ENCODE measurements around the gene CASP8AP2. TPM values are rescaled to one million over a fixed set of nuclear protein-coding genes. Genes with fewer than 3 reads are reported as not detected.
"Not testable (repeated sequence)": the region's sequence is repeated elsewhere in the genome, so short reads cannot be mapped to it uniquely, and the experiment has no call there.

The CASP8AP2 gene
- total and polyA plus RNA-seq, 2 experiments from 2014 or later, result 9.3 to 20.4 TPM

GRCh38 chr6:89817481-89817880, 12.2 kb upstream of the CASP8AP2 start:
- DNase-seq, result no peak
- Histone ChIP-seq H3F3A (ENCODE audit: insufficient read depth) (no peaks in the 10 kb centered on the region), H3K27me3 (replicated peaks; ENCODE audit: insufficient read depth) (no peaks in the 10 kb centered on the region), H3K9ac (no peak overlapping the region), H2AFZ (no peak overlapping the region), H3K9me3 (ENCODE audit: low read depth) (no peaks in the 10 kb centered on the region), H3K27ac (no peak overlapping the region), H3K4me2 (ENCODE audit: unreplicated experiment) (no peak overlapping the region), H3K9me2 (ENCODE audit: insufficient read depth) (no peaks in the 10 kb centered on the region), H3K36me3 (ENCODE audit: low read depth) (no peaks in the 10 kb centered on the region), H4K20me1 (ENCODE audit: insufficient read depth) (no peaks in the 10 kb centered on the region), H3K79me2 (ENCODE audit: insufficient read depth) (peaks cover 77% of the 10 kb centered on the region), H3K4me3 (no peak overlapping the region), H3K4me1 (ENCODE audit: insufficient read depth) (peaks cover 11% of the 10 kb centered on the region)
- in situ Hi-C loops (cut with MboI), result no loop called here
- WGBS, 2 experiments (ENCODE audit: low coverage in 1 of 2, low lambda C conversion rate in 2 of 2, missing lambda C conversion rate in 2 of 2), result 79 to 85% methylated on average over 3 of the region's 3 CpGs
- TF ChIP-seq EZH2phosphoT487 (IDR thresholded peaks at IDR 0.05; ENCODE audit: insufficient read depth, low read depth), result no peak

GRCh38 chr6:89818977-89819335, 10.7 kb upstream of the CASP8AP2 start:
- H3K9me3 ChIP-seq (ENCODE audit: low read depth), result no peaks in the 10 kb centered on the region
- peak overlapping the region; percentile 94 for H3K4me3 ChIP-seq
- no peaks in the 10 kb centered on the region for H3K27me3 ChIP-seq (replicated peaks; ENCODE audit: insufficient read depth)
- H2AFZ ChIP-seq, result peak overlapping the region; percentile 99
- no peaks in the 10 kb centered on the region for H3K9me2 ChIP-seq (ENCODE audit: insufficient read depth)
- H3F3A ChIP-seq (ENCODE audit: insufficient read depth), result no peaks in the 10 kb centered on the region
- H3K9ac ChIP-seq, result peak overlapping the region; percentile 85
- H3K4me1 ChIP-seq (ENCODE audit: insufficient read depth), result peaks cover 11% of the 10 kb centered on the region
- peaks cover 62% of the 10 kb centered on the region for H3K79me2 ChIP-seq (ENCODE audit: insufficient read depth)
- no peaks in the 10 kb centered on the region for H4K20me1 ChIP-seq (ENCODE audit: insufficient read depth)
- WGBS, 2 experiments (ENCODE audit: low coverage in 1 of 2, low lambda C conversion rate in 2 of 2, missing lambda C conversion rate in 2 of 2), result 1 to 2% methylated on average over 14 of the region's 14 CpGs
- TF ChIP-seq EZH2phosphoT487 (IDR thresholded peaks at IDR 0.05; ENCODE audit: insufficient read depth, low read depth) (no peak), EZH2 (IDR thresholded peaks at IDR 0.05; ENCODE audit: insufficient read depth, poor library complexity, severe bottlenecking) (no peak)
- H3K27ac ChIP-seq, result peak overlapping the region; percentile 71
- peak overlapping the region; percentile 86 for H3K4me2 ChIP-seq (ENCODE audit: unreplicated experiment)
- peak; percentile 56 for DNase-seq
- no peaks in the 10 kb centered on the region for H3K36me3 ChIP-seq (ENCODE audit: low read depth)
- in situ Hi-C loops (cut with MboI), result no loop called here

DNA sequence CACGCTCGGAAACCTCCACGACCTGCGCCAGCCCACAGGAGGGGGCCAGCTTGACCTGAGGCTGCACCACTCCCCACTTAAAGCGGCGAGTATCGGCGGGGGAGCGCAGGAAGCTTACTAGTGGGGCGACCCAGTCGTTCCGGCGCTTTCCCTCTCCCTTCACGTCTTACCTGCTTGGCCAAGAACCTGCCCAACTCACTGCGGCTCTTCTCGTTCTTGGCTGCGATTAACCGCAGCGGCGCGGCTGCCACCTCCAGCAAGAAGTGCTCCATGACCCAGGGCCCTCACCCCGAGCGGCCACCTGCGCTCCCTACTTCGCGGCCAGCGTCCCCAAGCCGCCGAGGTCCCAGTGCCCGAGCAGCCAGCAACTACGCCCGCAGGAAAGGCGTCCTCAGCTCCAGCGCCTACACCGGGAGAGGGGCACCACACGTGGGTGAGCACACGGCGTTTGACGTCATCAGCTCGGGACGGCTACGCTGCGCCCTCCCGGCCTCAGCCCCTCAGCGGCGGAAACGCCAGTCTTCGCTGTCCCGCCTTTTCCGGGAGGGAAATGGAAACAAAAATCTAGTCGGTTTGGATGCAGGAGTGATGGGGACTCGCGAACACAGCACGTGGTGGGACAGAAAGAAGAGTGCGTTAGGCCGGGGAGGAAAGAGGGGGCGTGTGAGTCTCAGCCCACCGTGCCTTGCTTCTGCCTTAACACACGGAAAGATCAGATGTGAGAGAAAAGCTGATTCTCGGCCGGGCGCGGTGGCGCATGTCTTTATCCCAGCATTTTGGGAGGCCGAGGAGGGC, 10.1 kb upstream of the CASP8AP2 start, which contains the start of gene MDN1:
Gene MDN1, minus strand, starts transcription at position 459 of the 795 bp plus-strand sequence. Its CDS starts 187 bp downstream, at position 272.
- no peaks in the 10 kb centered on the region for H3K9me3 ChIP-seq (ENCODE audit: low read depth)
- H3K4me3 ChIP-seq, result peak within 1 kb of the TSS; percentile 94
- H2AFZ ChIP-seq, result peak within 1 kb of the TSS; percentile 99
- DNase-seq, result peak; percentile 99
- no peaks in the 10 kb centered on the region for H3K9me2 ChIP-seq (ENCODE audit: insufficient read depth)
- peaks cover 56% of the 10 kb centered on the region for H3K79me2 ChIP-seq (ENCODE audit: insufficient read depth)
- H3K27me3 ChIP-seq (replicated peaks; ENCODE audit: insufficient read depth), result no peaks in the 10 kb centered on the region
- 1 to 2% methylated on average over 60 to 65 of the region's 65 CpGs for WGBS, 2 experiments (ENCODE audit: low coverage in 1 of 2, low lambda C conversion rate in 2 of 2, missing lambda C conversion rate in 2 of 2)
- H3K4me2 ChIP-seq (ENCODE audit: unreplicated experiment), result peak within 1 kb of the TSS; percentile 86
- peak within 1 kb of the TSS; percentile 71 for H3K27ac ChIP-seq
- H3F3A ChIP-seq (ENCODE audit: insufficient read depth), result no peaks in the 10 kb centered on the region
- peaks cover 11% of the 10 kb centered on the region for H3K4me1 ChIP-seq (ENCODE audit: insufficient read depth)
- no peaks in the 10 kb centered on the region for H4K20me1 ChIP-seq (ENCODE audit: insufficient read depth)
- in situ Hi-C loops (cut with MboI), result no loop called here
- no peaks in the 10 kb centered on the region for H3K36me3 ChIP-seq (ENCODE audit: low read depth)
- H3K9ac ChIP-seq, result peak within 1 kb of the TSS; percentile 85
- TF ChIP-seq EZH2 (IDR thresholded peaks at IDR 0.05; ENCODE audit: insufficient read depth, poor library complexity, severe bottlenecking) (no peak), EZH2phosphoT487 (IDR thresholded peaks at IDR 0.05; ENCODE audit: insufficient read depth, low read depth) (no peak)

GRCh38 chr6:89826029-89826528, 3.6 kb upstream of the CASP8AP2 start:
- Histone ChIP-seq H3K4me1 (ENCODE audit: insufficient read depth) (peaks cover 8% of the 10 kb centered on the region), H3K36me3 (ENCODE audit: low read depth) (no peaks in the 10 kb centered on the region), H2AFZ (peak overlapping the region; percentile 35; the same call in 1 of the 2 replicates), H3K9ac (no peak overlapping the region), H3K4me2 (ENCODE audit: unreplicated experiment) (no peak overlapping the region), H3K27me3 (replicated peaks; ENCODE audit: insufficient read depth) (no peaks in the 10 kb centered on the region), H3K4me3 (no peak overlapping the region), H3K79me2 (ENCODE audit: insufficient read depth) (peaks cover 14% of the 10 kb centered on the region), H3F3A (ENCODE audit: insufficient read depth) (peaks cover 5% of the 10 kb centered on the region; the same call in 1 of the 2 replicates), H3K9me3 (ENCODE audit: low read depth) (no peaks in the 10 kb centered on the region), H3K27ac (peak overlapping the region; percentile 42; the same call in 1 of the 2 replicates), H4K20me1 (ENCODE audit: insufficient read depth) (no peaks in the 10 kb centered on the region), H3K9me2 (ENCODE audit: insufficient read depth) (no peaks in the 10 kb centered on the region)
- 71% methylated on average over 6 of the region's 6 CpGs for WGBS, 2 experiments (ENCODE audit: low coverage in 1 of 2, low lambda C conversion rate in 2 of 2, missing lambda C conversion rate in 2 of 2)
- peak; percentile 66 for DNase-seq
- in situ Hi-C loops (cut with MboI), result no loop called here
- TF ChIP-seq EZH2phosphoT487 (IDR thresholded peaks at IDR 0.05; ENCODE audit: insufficient read depth, low read depth) (no peak), EZH2 (IDR thresholded peaks at IDR 0.05; ENCODE audit: insufficient read depth, poor library complexity, severe bottlenecking) (no peak)

- peak overlapping the region; percentile 36 for H3K27ac ChIP-seq
- in situ Hi-C loops (cut with MboI), result not testable (repeated sequence)
Measured at GRCh38 chr6:89828475-89828987, 1.1 kb upstream of the CASP8AP2 start.

More at GRCh38 chr6:89828475-89828987, 1.1 kb upstream of the CASP8AP2 start:
- H3K36me3 ChIP-seq (ENCODE audit: low read depth); H4K20me1 ChIP-seq (ENCODE audit: insufficient read depth); H3K4me1 ChIP-seq (ENCODE audit: insufficient read depth); H3F3A ChIP-seq (ENCODE audit: insufficient read depth); H3K9me2 ChIP-seq (ENCODE audit: insufficient read depth); DNase-seq; H3K9me3 ChIP-seq (ENCODE audit: low read depth); H3K27me3 ChIP-seq (replicated peaks; ENCODE audit: insufficient read depth): not testable (repeated sequence)
- Histone ChIP-seq H3K4me2 (ENCODE audit: unreplicated experiment) (peak overlapping the region; percentile 92), H3K9ac (peak overlapping the region; percentile 74), H3K4me3 (peak overlapping the region; percentile 81), H2AFZ (peak overlapping the region; percentile 97), H3K79me2 (ENCODE audit: insufficient read depth) (peaks cover 38% of the 10 kb centered on the region)
- WGBS, 2 experiments (ENCODE audit: low coverage in 1 of 2, low lambda C conversion rate in 2 of 2, missing lambda C conversion rate in 2 of 2), result 67 to 70% methylated on average over 13 of the region's 13 CpGs

All from GM23248 (cell line).